Retinal pigment epithelial cell (primary cell): ENCODE measurements around the gene RAMP3.

Experiments used
- DNase-seq: peaks from one replicate; pipeline ENCODE4 v3.0.0-alpha.2; 2010; ENCODE audit warnings: low read depth
- H3K4me3 ChIP-seq: 2 replicates; pipeline ENCODE4 v1.5.1; 2011; ENCODE audit warnings: mild to moderate bottlenecking, low read length, control low read depth, moderate library complexity
- CTCF ChIP-seq: conservative IDR thresholded peaks from 2 replicates; pipeline ENCODE4 v1.5.1; 2011; ENCODE audit warnings: low read depth, low read length, control low read depth, inconsistent platforms

Gene RAMP3

GRCh38 chr7:45216622-45217165 is 59.1 kb downstream of the RAMP3 start:
- no peak for DNase-seq
- no peak for TF ChIP-seq CTCF
- no peak overlapping the region for H3K4me3 ChIP-seq

DNA sequence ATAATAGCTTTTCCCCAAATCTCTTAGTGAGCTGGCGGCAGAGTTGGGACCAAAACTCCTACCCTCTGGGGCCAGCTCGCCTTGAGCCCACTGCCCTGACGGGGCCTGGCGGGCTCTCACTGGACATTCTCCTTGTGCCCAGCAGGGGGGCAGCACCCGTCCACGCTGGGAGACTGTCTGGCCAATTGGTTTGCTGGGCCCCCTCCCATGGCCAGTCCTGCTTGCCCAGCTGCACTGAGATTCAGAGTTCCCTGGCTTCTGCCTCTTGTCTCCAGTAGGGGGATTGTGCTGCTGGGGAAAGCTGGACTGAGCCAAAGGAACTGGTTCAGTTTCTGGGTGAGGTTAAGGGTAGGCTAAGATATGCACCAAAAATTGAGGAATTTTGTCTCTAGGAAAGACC is 59.8 kb downstream of the RAMP3 start:
- H3K4me3 ChIP-seq: no peak overlapping the region
- peak; percentile 68 for TF ChIP-seq CTCF
- no peak for DNase-seq

- no peak overlapping the region for H3K4me3 ChIP-seq
- no peak for DNase-seq
- TF ChIP-seq CTCF: no peak
Observed at GRCh38 chr7:45219130-45219529, 61.5 kb downstream of the RAMP3 start.

- no peak overlapping the region for H3K4me3 ChIP-seq
- DNase-seq: no peak
- TF ChIP-seq CTCF: no peak
Observed at GRCh38 chr7:45219801-45220435, 62.3 kb downstream of the RAMP3 start.

- no peak for DNase-seq
- TF ChIP-seq CTCF: no peak
- no peak overlapping the region for H3K4me3 ChIP-seq
Observed at GRCh38 chr7:45220846-45221618, 63.4 kb downstream of the RAMP3 start.

- H3K4me3 ChIP-seq: no peak overlapping the region
- DNase-seq: no peak
Observed at GRCh38 chr7:45221896-45222604, 64.5 kb downstream of the RAMP3 start.

More at GRCh38 chr7:45221896-45222604, 64.5 kb downstream of the RAMP3 start:
- TF ChIP-seq CTCF: no peak
